ENCODE data around the gene HSD17B8.
A peak's percentile ranks its signal among the peaks of the same experiment; 100 is the strongest.

Gene HSD17B8

DNA sequence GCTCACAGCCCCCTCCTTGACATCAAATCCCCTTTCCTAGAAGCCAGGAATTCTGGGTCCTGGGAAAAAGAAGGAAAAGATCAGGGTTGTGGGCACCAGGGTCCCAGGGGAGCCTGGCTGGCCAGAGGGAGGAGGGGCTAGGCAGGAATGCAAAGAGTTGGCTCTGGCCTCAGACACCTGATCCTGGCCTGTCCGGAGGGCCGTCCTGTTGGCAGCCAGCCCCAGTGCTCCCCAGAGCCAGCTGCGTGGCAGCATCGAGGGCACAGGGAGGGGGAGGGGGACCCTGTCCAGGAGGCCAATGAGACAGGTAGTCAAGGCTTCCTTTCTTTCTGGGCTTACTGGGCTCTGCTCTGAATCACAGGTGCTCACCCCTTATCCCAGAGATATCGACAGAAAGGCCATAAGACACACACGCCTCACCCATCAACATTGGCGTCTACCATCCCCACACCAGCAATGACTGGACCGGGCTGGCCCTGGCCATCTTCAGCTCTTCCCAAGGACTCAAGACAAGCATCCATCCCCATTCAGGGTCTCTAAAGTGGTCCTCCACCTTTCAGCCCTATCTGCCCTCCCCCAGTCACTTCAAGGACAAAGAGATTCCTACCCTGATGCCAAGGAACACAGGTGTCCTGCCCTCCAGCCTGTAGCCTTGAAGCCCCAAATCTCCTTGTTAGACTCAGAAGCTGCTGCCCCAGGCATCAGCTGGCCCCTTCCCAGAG is 12.9 kb upstream of the HSD17B8 start:
- Histone ChIP-seq H3K9me3 (no peaks in the 10 kb centered on the region), H3K4me1 (peaks cover 6% of the 10 kb centered on the region), H3K27me3 (peaks cover 11% of the 10 kb centered on the region), H3K4me3 (ENCODE audit: low read depth, low read length) (no peak overlapping the region), H3K36me3 (peaks cover 14% of the 10 kb centered on the region)
- no peak for DNase-seq
- TF ChIP-seq, protein P1, sequence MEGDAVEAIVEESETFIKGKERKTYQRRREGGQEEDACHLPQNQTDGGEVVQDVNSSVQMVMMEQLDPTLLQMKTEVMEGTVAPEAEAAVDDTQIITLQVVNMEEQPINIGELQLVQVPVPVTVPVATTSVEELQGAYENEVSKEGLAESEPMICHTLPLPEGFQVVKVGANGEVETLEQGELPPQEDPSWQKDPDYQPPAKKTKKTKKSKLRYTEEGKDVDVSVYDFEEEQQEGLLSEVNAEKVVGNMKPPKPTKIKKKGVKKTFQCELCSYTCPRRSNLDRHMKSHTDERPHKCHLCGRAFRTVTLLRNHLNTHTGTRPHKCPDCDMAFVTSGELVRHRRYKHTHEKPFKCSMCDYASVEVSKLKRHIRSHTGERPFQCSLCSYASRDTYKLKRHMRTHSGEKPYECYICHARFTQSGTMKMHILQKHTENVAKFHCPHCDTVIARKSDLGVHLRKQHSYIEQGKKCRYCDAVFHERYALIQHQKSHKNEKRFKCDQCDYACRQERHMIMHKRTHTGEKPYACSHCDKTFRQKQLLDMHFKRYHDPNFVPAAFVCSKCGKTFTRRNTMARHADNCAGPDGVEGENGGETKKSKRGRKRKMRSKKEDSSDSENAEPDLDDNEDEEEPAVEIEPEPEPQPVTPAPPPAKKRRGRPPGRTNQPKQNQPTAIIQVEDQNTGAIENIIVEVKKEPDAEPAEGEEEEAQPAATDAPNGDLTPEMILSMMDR (IDR thresholded peaks at IDR 0.05; ENCODE audit: low read depth, low read length) = no peak

DNA sequence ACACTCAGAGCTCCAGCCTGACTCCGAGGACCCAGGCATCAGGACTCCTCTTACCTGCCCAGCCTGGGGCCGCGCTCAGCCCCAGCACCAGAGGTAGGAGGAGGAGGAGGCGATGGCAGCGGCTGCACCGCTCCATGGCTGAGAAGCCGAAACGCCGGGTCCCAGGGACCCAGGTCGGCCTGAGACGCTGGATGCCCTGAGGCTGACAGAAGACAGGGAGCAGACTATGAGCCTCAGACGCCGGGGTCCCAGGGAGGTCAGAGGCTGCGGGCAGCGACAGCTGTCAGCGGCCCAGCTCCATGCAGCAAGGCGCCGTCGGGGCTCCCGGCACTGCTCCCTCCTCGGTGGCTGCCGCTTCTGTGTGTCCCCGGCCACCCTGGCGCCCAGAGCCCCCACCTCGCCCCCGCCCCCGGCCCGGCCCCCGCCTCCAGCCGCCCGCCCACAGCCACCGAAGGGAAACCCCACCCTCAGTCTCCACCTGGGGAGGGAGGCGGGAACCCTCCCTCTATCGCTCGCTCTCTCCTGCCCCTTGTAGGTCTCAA is 12.3 kb upstream of the HSD17B8 start, which contains the start of gene COL11A2:
TSS of gene COL11A2 (minus strand) at position 363 of the 542 bp plus-strand sequence. CDS start at position 136, 227 bp downstream.
- DNase-seq = peak; percentile 29
- H3K4me3 ChIP-seq (ENCODE audit: low read depth, low read length) = peak within 1 kb of the TSS; percentile 32
- TF ChIP-seq, protein P1 (IDR thresholded peaks at IDR 0.05; ENCODE audit: low read depth, low read length) = no peak

DNA sequence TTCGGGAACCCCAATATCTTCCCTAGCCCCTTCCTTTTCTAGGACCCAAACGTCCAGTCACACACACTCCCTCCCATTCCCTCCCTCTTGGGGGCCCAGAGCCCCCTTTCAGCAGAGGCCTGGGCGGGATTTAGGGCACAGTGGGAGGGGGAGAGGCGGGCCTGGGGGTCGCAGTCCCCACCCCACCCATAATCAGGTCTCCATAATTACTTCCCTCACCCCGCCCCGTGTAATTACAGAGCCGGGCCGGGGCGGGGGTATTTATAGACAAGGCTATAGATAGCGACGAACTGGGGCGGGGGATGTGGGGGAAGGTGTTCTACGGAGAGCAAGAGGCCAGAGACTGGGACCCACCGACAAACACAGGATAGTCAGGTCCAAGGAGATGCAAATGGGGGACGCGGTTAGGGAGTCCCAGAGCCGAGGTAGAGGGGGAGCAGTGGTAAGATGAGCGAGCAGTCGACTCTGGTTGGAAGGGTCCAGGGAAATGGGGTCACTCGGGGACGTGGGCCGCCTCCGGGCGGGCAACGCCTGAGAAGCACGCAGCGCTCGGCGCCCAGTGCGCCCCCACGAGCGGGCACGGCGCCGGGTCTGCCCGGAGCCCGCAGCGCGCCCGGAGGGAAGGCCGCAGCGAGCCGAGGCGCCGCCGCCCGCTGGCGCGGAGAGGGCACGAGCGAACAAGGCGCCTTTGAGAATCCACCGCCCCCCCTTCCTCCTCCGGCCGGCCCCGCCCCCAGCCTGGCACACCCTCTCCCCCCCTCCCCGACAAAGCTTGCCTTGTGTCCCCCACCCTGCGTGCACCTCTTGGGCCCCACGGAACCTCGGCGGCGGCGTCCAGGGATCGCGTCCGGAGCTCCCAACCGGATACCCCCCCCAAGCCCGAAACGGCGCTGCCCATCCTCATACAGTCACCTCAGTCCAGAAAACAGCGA is 11.5 kb upstream of the HSD17B8 start:
- Histone ChIP-seq H3K9me3 (no peaks in the 10 kb centered on the region), H3K36me3 (peaks cover 21% of the 10 kb centered on the region), H3K4me3 (ENCODE audit: low read depth, low read length) (peak overlapping the region; percentile 32), H3K27me3 (peaks cover 11% of the 10 kb centered on the region), H3K4me1 (peaks cover 6% of the 10 kb centered on the region)
- DNase-seq = no peak
- TF ChIP-seq, protein P1 (IDR thresholded peaks at IDR 0.05; ENCODE audit: low read depth, low read length) = no peak

More for the DNA sequence above, 12.3 kb upstream of the HSD17B8 start, which contains the start of gene COL11A2:
- no peaks in the 10 kb centered on the region for H3K9me3 ChIP-seq
- H3K4me1 ChIP-seq = peaks cover 6% of the 10 kb centered on the region
- peaks cover 11% of the 10 kb centered on the region for H3K27me3 ChIP-seq
- peaks cover 19% of the 10 kb centered on the region for H3K36me3 ChIP-seq

DNA sequence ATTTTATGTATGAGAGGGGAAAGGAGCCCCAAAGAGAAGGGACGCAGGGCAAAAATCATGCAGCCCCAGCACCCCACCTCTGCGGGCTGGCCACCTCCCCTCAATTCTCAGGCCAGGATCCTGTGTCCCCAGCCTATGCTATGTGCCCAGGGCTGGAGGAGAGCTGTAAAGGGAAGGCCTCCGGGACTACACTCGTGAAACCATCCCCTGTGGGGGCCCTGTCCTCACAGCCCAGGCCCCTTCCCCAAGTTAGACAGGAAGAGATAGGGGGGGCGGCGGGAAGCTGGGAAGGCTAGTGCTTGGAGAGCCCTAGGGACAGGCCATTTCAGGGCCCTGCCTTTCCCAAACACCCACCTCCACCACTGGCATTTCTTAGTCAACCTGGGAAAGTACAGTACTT is 10.8 kb upstream of the HSD17B8 start:
- Histone ChIP-seq H3K27me3 (peaks cover 11% of the 10 kb centered on the region), H3K4me1 (peaks cover 6% of the 10 kb centered on the region), H3K9me3 (no peaks in the 10 kb centered on the region), H3K36me3 (peaks cover 21% of the 10 kb centered on the region), H3K4me3 (ENCODE audit: low read depth, low read length) (no peak overlapping the region)
- TF ChIP-seq, protein P1 (IDR thresholded peaks at IDR 0.05; ENCODE audit: low read depth, low read length) = no peak
- no peak for DNase-seq

DNA sequence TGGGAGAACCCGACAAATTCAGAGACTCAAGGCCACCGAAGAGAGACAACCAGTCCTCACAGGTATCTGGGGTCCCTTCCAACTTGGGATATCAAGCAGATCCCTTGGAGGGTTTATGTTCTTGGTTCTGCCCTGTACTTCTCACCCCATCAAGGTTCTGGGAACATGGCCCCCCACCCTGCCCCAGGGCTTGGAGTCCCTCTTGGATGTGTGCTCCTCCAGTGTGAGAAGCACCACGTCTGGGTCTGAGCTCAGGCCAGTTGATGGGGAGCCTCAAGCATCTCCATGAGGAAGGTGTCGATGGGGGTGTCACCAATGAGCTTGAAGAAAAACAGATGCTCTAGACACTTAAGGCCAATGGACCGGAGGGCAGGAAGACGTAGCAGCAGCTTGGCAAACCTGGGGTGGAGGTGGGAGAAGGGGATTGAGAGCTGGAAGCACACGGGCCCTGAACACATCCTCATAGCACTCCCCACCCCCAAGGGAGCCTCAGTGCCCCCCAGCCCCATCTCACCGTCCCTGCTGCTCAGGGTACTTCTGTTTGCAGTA is 9.9 kb upstream of the HSD17B8 start:
- peaks cover 11% of the 10 kb centered on the region for H3K27me3 ChIP-seq
- H3K4me3 ChIP-seq (ENCODE audit: low read depth, low read length) = no peak overlapping the region
- DNase-seq = no peak
- H3K36me3 ChIP-seq = peaks cover 21% of the 10 kb centered on the region
- no peaks in the 10 kb centered on the region for H3K9me3 ChIP-seq
- TF ChIP-seq, protein P1 (IDR thresholded peaks at IDR 0.05; ENCODE audit: low read depth, low read length) = no peak
- peaks cover 6% of the 10 kb centered on the region for H3K4me1 ChIP-seq
